GM13976 (cell line): ENCODE results near the gene IQCK.

Experiments used
- DNase-seq: peaks from one replicate; pipeline ENCODE4 v3.0.0; 2012; ENCODE audit warnings: low spot score
- in situ Hi-C: fragments of 300-500 bp; cut with MboI; formaldehyde crosslinking; loops from one replicate; pipeline ENCODE4 v1.12.0; 2022; ENCODE audit warnings: low sequenced_read_pairs, mixed read lengths, inconsistent platforms; ENCODE audit not compliant: unreplicated experiment
- TF ChIP-seq, protein P1 (sequence below): IDR thresholded peaks from 2 replicates; pipeline ENCODE4 v1.5.1; 2012; ENCODE audit warnings: borderline replicate concordance, mild to moderate bottlenecking; ENCODE audit not compliant: insufficient read depth; ENCODE audit errors: extremely low read depth, missing control alignments, control extremely low read depth

The IQCK gene

DNA sequence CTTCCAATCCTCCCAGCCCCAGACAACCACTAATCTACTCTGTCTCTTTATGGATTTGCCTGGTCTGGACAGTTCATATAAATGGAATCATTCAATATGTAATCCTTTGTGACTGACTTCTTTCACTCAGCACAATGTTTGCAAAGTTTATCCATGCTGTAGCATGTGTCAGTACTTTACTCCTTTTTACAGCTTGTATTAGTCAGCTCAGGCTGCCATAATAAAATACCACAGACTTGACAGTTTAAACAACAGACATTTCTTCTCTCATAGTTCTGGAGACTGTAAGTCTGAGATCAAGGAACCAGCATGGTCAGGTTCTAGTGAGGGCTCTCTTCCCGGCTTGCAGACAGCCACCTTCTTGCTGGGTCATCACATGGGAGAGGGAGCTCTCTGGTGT is 125.3 kb downstream of the IQCK start:
- DNase-seq, result no peak
- TF ChIP-seq, protein P1, sequence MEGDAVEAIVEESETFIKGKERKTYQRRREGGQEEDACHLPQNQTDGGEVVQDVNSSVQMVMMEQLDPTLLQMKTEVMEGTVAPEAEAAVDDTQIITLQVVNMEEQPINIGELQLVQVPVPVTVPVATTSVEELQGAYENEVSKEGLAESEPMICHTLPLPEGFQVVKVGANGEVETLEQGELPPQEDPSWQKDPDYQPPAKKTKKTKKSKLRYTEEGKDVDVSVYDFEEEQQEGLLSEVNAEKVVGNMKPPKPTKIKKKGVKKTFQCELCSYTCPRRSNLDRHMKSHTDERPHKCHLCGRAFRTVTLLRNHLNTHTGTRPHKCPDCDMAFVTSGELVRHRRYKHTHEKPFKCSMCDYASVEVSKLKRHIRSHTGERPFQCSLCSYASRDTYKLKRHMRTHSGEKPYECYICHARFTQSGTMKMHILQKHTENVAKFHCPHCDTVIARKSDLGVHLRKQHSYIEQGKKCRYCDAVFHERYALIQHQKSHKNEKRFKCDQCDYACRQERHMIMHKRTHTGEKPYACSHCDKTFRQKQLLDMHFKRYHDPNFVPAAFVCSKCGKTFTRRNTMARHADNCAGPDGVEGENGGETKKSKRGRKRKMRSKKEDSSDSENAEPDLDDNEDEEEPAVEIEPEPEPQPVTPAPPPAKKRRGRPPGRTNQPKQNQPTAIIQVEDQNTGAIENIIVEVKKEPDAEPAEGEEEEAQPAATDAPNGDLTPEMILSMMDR, result no peak
- in situ Hi-C loops, result no loop called here

DNA sequence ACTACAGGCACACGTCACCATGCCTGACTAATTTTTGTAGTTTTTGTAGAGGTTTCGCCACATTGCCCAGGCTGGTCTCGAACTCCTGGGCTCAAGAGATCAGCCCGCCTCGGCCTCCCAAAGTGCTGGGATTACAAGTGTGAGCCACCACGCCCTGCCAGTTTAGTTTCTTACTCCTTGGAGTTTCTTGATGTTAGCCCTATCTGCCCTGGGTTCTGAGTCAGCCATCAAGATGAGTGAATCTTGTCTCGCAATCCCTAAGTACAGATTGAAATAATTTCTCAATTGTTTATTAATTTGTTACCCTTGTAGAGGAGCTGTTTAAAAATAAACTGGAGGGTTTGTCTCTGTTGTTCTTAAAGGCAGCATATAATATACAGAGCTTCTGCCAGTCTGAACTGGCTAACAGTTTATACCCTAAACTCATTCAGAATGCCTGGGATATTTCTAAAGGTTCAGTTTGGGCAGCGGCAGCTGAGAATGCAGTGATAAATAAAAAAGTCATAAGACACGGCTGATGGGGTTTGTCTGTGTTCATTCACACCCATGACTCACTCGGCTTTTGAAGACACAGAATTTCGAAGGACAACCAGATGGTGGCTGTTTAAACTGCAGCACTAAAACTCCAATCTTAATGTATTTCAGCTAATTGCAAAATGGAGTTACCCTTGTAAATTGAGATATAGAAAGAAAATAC is 127.0 kb downstream of the IQCK start:
- no peak for DNase-seq
- TF ChIP-seq, protein P1, result no peak
- in situ Hi-C loops, result no loop called here

DNA sequence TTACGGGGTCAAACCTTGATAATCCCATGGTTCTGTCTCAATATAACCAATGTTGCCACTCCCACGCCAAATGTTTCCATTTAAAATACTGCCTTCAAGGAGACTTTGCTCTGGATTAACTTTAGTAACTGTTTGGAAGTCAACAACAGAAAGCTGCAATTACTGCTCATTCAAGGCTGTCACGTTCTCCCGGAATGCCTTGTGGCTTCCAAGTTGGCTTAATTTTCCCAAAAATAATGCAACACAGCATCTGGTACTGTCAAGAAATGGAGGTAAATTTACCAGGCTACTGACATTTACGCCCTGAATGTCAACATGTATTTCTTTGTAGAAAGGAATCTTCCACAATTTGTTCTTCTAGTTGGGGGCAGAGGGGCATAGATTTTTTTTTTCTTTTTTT is 128.4 kb downstream of the IQCK start:
- no peak for DNase-seq
- in situ Hi-C loops, result no loop called here
- TF ChIP-seq, protein P1, result no peak

DNA sequence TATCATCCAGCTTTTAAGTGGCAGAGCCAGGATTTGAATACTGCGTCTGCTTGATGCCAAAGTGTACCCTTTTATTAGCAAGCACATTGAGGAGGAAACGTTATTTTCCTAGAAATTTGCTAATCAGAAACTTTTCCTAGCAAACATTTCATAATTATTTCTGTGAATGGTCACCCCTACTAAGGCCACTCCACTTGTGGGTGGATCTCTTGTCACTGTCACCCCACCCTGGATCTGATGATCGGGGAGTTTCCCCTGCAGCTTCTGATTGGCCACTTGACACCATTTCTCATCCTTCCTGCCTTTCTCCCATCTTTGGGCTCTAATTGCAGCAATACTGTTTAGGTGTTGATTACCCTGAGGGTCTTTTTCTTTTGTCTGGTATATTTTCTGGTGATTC is 130.7 kb downstream of the IQCK start:
- TF ChIP-seq, protein P1, result no peak
- DNase-seq, result no peak
- in situ Hi-C loops, result no loop called here

DNA sequence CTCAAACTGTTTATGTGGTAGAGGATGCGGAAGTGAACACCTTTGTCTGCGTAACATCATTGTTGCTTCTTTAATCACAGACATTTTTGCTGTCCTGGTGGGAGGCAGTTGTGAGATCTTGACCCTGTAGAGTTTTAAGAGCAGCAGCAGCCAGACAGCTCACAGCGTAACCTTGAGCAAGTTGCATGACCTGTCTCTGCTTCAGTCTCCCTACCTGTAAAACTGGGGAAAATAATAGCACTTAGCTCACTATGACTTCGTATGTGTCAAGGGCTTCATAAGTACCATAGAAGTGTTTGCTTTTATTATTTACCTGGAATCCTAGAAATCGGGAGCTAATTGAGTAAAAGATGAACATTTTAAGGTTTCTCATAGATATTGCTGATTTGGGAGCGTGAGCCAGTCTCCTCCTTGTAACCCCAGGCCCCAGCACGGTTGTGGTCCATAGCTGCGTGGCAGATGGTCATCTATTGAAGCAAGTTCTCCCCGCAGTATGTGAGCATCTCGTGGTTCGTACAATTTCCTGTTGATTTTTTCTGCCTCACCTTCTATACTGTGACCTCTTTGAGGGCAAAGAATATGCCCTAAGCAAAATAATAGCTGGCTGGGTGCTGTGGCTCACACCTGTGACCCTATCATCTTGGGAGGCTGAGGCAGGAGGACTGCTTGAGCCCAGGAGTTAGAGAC is 132.2 kb downstream of the IQCK start:
- TF ChIP-seq, protein P1, result no peak
- DNase-seq, result no peak
- in situ Hi-C loops, result no loop called here

DNA sequence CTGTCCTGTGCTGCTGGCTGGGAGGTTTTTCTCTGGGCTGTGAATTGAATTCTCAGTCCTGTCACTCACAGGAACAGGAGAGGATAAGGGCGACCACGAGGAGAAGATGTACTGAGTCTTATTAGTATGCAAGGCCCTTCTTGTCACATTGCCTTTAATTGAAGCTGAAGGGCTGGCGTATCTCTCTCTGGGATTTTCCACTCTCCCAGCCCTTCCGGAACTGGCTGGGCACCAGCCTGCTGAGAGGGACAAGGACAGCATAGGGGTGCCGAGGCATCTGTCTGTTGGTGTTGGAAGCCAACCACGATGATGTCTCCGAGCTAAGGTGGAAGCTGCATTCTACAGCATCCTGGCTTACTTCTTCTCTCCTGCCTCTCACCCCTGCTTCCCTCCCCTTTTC is 133.4 kb downstream of the IQCK start:
- DNase-seq, result no peak
- TF ChIP-seq, protein P1, result no peak
- in situ Hi-C loops, result no loop called here
